HepG2 (cell line): ENCODE results near the gene IFIH1. TPM values are rescaled to one million over a fixed set of nuclear protein-coding genes. Genes with fewer than 3 reads are reported as not detected.

Experiments
- DNMT3B ChIP-seq: conservative IDR thresholded peaks from 2 replicates; pipeline ENCODE4 v1.6.1; 2016; ENCODE audit warnings: missing biosample characterization, control low read depth
- NCOA2 ChIP-seq: sonication (generic); formaldehyde crosslinking; IDR thresholded peaks from 2 replicates; pipeline ENCODE4 v1.8.0; 2022; ENCODE audit warnings: inconsistent platforms
- SP140L ChIP-seq: sonication (generic); formaldehyde crosslinking; IDR thresholded peaks from 2 replicates; pipeline ENCODE4 v1.4.0; 2020; ENCODE audit warnings: missing genetic modification reagents, borderline replicate concordance
- ZNF335 ChIP-seq: sonication (generic); formaldehyde crosslinking; IDR thresholded peaks from 2 replicates; pipeline ENCODE4 v1.4.0; 2020; ENCODE audit warnings: missing genetic modification reagents
- ZNF446 ChIP-seq: sonication (generic); formaldehyde crosslinking; IDR thresholded peaks from 2 replicates; pipeline ENCODE4 v1.5.0; 2020; ENCODE audit warnings: mild to moderate bottlenecking, missing genetic modification reagents
- polyA plus RNA-seq, 8 experiments: library from polyadenylated mRNA; depleted of rRNA in 3 of 8; stranded (reverse) in 7 of 8; unstranded in 1 of 8; fragments of >200 nt; fragmentation: Illumina TruSeq in 4 of 8; extraction: Trizol in 4 of 8; gene quantifications; 2 replicates each; pipeline versions ENCODE4 v1.2.1 to v1.2.3, GENCODE V29; 2011 to 2016; ENCODE audit warnings: low read depth in 4 of 8, missing spikeins in 1 of 8, mixed read lengths in 1 of 8; ENCODE audit not compliant: insufficient read depth in 1 of 8
- total RNA-seq, 5 experiments: library from RNA; depleted of rRNA; stranded (reverse); fragments of >200 nt; fragmentation: Illumina TruSeq; extraction: Trizol; gene quantifications; 2 replicates each; pipeline ENCODE4 v1.2.3, GENCODE V29; 2016; ENCODE audit warnings: low read depth in 1 of 5
- TF ChIP-seq, protein P1 (sequence below): sonication (generic); formaldehyde crosslinking; IDR thresholded peaks from 2 replicates; pipeline ENCODE4 v1.4.0; 2020; ENCODE audit warnings: missing genetic modification reagents, mild to moderate bottlenecking, borderline replicate concordance
- TF ChIP-seq, protein P2 (sequence below): sonication (generic); formaldehyde crosslinking; IDR thresholded peaks from 2 replicates; pipeline ENCODE4 v1.8.0; 2022; ENCODE audit warnings: missing genetic modification reagents, mild to moderate bottlenecking, inconsistent platforms, borderline replicate concordance
- TF ChIP-seq, protein P3 (sequence below), 2 experiments: sonication (generic) in 1 of 2; formaldehyde crosslinking in 1 of 2; IDR thresholded peaks; 2 replicates each; pipeline versions ENCODE4 v1.6.1 to v1.9.0; 2014 to 2022; ENCODE audit warnings: antibody characterized with exemption in 1 of 2, borderline replicate concordance in 1 of 2, inconsistent platforms in 1 of 2, low read depth in 1 of 2, missing genetic modification reagents in 1 of 2

The IFIH1 gene
- total and polyA plus RNA-seq, 2 of the 13 experiments (the other 11 are each of a cell fraction or from before 2014, with no cell fraction given) = 1.5 to 11.5 TPM

DNA sequence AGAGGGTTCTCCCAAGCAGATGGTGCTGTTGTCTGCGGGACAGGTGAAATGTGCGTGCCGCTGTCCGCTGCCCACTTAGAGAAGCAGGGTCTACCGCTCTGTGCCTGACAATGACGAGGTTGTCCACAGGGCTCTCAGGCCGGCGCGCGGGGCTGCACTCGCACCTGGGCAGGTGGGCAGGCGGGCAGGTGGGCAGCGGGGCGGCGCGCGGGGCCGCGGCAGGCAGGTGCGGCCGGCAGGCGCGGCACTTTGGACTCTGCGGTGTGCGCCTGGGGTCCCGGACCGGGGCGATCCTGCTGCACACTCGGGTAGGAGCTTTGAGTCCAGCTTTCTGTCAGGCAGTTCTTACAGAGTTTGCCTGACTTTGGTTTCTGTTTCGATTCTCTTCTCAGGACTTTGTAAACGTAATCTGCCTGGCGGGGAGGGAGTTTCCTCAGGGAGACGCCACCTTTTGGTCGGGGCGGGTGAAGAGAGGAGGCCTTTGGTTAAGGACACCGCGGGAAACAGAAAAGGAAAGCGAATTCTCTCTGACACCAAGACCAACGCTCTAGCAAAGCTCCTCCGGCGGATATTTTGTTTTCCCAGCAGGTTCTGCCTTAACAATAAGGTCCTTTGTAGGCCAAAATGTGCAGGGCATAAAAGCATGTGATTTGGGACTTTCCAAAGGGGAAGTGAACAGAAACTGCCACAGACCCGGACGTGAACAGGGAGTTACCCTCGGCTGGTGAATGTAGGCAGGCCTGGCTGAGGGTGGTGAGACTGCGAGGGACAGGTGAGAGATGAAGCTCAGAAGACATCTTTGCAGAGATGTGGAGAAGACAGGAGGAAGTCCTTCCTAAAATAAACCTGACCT, at the start of gene IFIH1 (continued):
- TF ChIP-seq, protein P1, sequence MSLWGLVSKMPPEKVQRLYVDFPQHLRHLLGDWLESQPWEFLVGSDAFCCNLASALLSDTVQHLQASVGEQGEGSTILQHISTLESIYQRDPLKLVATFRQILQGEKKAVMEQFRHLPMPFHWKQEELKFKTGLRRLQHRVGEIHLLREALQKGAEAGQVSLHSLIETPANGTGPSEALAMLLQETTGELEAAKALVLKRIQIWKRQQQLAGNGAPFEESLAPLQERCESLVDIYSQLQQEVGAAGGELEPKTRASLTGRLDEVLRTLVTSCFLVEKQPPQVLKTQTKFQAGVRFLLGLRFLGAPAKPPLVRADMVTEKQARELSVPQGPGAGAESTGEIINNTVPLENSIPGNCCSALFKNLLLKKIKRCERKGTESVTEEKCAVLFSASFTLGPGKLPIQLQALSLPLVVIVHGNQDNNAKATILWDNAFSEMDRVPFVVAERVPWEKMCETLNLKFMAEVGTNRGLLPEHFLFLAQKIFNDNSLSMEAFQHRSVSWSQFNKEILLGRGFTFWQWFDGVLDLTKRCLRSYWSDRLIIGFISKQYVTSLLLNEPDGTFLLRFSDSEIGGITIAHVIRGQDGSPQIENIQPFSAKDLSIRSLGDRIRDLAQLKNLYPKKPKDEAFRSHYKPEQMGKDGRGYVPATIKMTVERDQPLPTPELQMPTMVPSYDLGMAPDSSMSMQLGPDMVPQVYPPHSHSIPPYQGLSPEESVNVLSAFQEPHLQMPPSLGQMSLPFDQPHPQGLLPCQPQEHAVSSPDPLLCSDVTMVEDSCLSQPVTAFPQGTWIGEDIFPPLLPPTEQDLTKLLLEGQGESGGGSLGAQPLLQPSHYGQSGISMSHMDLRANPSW (CRISPR knock-in tag) = peak; percentile 85; the same call in 1 of the 2 replicates
- TF ChIP-seq, protein P2, sequence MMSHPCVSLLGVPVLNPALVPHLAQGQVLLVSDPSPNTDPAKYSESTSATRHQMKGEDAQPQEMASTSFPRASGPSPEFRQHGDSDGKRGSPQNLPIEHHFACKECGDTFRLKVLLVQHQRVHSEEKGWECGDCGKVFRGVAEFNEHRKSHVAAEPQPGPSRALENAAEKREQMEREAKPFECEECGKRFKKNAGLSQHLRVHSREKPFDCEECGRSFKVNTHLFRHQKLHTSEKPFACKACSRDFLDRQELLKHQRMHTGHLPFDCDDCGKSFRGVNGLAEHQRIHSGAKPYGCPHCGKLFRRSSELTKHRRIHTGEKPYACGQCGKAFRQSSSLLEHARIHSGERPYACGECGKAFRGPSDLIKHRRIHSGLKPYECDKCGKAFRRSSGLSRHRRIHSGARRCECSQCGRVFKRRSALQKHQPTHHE (CRISPR knock-in tag) = 0 out of 2 replicates have a peak, but pooled peaks have one; percentile 47
- TF ChIP-seq NCOA2 (CRISPR knock-in tag) (peak; percentile 26; the same call in 1 of the 2 replicates), ZNF335 (CRISPR knock-in tag) (0 out of 2 replicates have a peak, but pooled peaks have one; percentile 19), DNMT3B (CRISPR knock-in tag) (no peak), SP140L (CRISPR knock-in tag) (no peak), ZNF446 (no peak)
- TF ChIP-seq, protein P3, sequence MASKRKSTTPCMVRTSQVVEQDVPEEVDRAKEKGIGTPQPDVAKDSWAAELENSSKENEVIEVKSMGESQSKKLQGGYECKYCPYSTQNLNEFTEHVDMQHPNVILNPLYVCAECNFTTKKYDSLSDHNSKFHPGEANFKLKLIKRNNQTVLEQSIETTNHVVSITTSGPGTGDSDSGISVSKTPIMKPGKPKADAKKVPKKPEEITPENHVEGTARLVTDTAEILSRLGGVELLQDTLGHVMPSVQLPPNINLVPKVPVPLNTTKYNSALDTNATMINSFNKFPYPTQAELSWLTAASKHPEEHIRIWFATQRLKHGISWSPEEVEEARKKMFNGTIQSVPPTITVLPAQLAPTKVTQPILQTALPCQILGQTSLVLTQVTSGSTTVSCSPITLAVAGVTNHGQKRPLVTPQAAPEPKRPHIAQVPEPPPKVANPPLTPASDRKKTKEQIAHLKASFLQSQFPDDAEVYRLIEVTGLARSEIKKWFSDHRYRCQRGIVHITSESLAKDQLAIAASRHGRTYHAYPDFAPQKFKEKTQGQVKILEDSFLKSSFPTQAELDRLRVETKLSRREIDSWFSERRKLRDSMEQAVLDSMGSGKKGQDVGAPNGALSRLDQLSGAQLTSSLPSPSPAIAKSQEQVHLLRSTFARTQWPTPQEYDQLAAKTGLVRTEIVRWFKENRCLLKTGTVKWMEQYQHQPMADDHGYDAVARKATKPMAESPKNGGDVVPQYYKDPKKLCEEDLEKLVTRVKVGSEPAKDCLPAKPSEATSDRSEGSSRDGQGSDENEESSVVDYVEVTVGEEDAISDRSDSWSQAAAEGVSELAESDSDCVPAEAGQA (IDR thresholded peaks at IDR 0.05; ENCODE audit: low read depth) = no peak
- TF ChIP-seq, protein P3 (CRISPR knock-in tag; IDR thresholded peaks at IDR 0.05; ENCODE audit: borderline replicate concordance) = no peak
